Medulla oblongata (tissue), 1 donor: Measurements from ENCODE around the gene RPL19.
A peak's percentile ranks its signal among the peaks of the same experiment; 100 is the strongest.

Experiments used
- DNase-seq: peaks from one replicate; pipeline ENCODE4 v3.0.0-alpha.2; 2015; ENCODE audit errors: extremely low spot score

Gene RPL19

DNA sequence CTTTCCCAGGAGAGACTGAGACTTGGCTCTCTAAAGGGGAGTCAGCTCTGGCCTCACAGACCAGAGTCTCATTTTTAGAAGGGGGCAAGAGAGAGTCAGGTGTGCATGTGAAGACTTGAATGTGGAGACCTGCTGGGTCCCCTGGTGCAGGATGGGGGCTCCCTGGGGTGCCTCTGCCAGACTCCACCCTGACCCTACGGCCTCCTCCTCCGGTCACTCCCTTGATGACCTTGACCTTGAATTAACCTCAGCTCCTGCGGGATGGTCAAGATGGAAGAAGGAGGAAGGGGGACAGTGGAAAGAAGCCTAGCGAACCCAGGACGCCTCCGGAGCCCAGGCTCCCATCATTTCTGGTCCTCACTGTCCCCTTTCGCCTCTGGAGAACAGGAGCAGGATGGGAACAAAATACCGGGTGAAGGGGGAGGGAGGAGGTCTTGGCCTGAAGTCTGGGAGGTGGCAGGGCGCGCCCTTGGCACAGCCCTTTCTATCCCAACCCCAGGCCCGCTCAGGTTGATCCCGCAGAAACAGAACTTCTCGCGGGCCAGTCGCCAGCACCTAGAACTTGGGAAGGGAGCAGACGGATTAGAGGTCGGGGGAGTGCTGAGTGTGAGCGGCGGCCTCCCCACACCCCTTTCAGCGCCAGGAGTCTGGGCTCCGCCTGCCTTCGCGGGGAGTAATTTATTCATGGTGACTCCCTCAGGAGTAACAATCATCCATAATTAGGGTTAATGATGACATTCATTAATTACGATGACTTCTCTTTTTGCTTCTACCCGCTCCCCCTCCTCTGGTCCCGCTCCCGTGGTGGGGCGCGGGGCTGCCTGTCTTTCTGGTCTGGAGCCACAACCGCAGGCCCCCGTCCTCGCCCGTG, 24.1 kb downstream of the RPL19 start:
- DNase-seq: no peak

DNA sequence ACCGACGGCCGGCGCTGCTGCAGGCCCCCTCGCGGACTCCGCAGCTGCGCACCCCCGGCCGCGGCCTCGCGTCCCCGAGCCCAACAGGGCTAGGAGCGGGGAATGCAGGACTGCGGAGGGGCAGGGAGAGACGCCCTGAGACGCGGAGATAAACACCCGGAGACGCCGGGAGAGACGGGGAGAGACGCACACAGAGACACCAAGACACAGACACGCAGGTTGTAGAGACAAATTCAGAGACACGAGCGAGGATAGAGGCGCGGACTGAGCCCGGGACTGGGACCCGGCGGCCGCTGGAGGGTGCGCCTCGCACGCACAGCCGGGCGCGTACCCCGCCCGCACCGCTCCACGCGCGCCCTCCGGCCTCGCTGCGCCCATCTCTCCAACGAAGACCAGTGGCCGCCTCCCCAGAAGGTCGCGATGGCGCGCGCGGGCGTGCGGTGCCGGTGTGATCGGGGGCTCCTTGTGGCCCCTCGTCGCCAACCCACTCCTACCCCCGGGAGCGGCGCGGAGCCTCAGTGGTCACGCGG, 24.8 kb downstream of the RPL19 start:
- no peak for DNase-seq

DNA sequence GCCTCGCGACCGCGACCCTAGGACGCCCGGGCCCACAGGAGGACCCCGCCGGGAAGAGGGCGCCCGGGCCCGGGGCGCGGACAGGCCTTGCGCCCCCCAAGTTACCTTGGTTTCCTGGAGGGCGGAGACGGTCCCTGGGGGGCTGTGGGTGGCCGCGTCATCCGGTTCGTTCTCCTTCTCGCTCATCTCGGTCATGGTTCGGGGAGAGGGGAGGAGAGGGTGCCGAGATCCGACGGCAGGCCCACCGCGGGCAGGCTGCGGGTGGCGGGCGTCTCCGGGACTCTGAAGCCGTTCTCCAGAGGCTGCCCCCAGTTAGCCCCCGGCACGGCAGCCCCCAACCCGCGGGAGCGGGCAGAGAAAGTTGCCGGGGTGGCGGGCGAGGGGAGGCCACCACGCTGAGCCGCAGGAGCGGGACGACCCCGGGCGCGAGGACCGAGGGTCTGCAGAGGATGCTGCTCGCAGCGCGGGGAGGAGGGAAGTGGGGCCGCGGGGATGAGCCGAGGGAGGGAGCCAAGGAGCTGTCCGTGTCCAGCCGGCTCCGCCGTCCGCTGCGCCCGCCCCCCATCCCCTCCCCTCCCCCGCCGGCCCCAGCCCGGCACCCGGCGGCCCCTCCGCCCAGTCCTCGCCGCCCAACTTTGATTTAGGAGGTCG, 25.4 kb downstream of the RPL19 start, which contains the start of gene STAC2:
Gene STAC2 (minus strand): TSS at position 638 of the 651 bp plus-strand sequence. CDS start 443 bp downstream, at position 195.
- no peak for DNase-seq

DNA sequence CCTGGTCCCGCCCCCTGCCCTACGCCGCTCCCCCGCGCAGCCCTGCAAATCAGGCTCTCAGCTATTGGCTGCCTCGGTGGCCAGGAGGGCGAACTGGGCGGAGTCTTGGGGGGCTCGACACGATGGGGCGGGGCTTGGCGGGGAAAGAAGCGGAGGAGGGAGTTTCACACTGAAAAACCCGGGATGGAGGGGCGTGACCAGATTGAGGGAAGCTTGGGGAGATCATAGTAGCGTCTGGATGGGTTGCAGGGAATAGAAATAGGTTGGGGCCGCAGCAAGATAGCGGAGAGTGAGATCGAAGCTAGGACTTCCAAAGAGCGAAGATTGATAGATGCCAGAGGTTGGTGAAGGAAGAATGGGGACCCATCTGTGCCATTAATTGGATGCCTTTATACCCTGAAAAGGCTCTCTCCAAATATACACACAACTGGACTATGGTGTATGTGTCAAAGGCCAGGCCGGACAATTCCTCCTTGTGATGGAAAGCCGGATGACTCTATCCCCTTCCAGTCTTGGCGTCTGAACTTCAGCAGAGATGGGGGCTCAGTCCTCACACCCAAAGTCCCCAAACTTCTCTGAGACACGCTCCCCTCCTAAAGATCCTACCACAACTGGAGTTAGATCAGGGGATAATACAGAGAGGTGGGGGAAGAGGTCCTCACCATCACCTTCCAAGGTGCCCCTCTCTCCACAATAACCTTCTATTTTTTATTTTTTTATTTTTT, 26.0 kb downstream of the RPL19 start:
- DNase-seq: peak; percentile 21

DNA sequence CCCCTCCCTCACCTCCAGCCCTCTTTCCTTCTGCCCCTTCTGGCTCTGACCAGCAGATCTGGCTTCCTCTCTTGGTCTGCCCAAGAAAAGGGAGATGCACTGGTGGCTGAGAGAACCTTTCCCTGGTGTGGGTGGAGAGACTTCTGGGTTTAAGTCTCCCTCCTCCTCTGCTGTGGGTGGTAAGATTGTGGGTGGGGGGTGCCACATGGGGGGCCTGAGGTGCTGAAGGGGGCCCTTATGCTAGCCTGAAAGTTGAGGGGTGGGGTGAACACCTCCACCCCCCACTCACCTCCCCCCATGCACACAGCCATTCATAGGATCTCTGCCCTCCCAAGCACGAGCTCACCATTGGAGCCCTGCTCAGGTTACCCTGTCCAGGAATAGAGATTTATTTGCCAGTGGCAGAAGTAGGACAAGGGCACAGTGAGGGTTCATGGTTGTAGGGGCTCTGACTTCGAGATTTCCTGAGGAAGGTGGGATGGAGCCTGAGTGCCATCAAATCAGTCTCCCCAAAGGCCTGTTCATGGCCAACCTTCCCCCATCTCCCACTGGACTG, 27.4 kb downstream of the RPL19 start:
- DNase-seq: no peak

DNA sequence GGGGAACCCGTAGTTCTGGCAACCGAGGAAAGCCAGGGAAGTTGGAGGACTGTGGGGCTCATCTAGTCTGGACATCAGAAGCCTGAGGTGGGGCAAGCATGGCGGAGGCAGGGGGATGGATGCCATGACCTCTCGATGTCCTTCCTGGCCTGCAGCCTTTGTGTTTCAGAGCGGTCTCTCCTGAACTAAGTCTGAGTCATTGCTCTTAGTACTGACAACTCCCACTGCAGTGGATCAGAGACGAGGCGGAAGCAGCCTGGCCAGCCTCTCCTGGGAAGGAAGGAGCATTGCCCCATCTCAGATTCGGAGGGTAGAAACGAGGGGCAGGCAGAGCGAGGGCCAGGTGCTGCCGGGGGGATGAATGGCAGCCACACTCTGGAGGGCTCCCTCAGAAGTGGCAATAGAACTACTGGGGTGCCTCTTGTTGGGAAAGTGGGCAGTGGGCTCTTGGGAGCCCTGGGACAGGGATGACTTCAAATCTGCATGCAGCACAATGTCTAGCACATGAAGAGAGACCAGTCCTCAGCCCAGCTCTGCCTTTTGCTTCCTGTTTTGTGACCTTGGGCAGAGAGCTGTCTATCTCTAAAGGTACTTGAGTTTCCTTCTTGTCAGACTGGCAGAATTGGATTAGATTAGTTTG, 29.3 kb downstream of the RPL19 start:
- DNase-seq: no peak

DNA sequence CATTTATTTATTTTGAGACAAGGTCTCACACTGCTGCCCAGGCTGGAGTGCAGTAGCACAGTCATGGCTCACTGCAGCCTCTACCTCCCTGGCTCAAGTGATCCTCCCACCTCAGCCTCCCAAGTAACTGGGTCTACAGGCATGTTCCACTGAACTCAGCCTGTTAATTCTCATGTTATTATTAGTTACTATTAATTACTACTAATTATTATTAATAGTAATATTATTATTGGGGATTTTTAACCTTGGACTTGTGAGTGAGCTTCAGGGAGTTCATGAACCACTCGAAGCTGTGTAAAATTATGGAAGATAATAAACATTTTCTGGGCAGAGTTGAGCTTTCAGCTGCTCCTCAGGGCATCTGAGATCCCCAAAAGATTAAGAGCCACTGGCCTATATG, 30.3 kb downstream of the RPL19 start:
- no peak for DNase-seq

DNA sequence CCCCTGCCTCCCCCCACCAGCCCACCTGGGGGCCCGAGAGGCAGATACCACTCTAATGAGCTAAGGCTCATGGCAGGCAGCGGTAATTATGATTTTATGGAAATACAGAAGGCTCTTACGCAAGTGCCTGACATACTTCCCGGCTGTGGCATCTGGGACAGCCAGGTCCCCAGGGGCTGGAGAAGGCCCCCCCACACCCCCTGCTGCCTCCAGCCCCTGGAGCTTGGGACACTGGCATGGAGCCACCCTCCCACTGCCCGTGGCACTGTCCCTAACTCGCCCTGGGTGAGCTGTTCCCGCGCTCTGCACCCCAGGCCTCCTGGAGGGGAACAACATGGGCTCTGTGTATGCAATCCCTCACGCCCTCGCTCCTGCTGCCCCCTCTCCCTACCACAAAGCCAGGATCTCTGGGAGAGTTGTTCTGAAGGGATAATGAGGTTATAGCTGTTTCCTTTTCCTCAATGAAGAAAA, 31.0 kb downstream of the RPL19 start:
- DNase-seq: no peak

DNA sequence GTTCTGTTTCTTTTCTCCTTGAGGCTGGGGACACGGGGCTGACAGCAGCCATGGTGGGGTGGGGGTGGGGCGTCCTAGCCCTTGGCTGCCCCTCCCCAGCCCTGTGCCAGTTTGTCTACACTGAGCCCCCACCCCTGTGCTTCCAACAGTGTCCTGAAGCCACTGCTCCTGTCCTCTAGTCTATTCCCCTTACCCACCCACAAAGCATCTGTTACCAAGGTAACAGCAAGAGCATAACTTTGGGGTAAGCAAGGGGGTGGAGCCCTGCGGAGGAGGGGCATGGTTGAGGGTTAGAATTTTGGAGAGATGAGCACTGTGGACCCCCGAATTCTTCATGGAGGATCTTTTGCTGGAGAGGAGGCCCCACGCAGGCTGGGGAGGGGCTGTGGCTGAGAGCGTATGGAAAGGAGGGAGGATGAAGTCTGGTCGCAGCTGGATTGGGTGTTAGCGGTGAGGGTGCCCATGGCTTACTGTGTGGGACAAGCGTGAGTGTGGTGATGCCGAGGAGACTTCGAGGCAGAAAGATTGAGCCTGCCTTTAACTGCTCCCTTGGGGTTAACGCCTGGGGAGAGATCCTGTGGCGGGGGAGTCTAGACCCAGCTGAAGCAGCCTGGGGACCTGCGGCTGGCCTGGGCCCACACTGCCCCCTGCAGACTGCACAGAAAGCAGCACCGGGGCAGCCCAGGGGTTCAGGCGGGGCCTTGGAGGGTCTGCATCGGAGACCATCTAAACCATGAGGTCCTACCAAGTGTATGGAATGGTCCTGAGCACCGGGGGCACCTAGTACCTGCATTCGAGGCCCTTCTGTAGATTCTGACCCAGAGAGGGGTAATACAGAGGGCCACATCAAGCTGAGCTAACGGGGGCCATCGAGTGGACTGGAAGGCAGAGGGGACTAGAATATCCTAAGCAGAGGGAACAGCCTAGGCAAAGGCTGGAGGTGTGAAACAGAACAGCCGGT, 31.8 kb downstream of the RPL19 start:
- peak; percentile 24 for DNase-seq

DNA sequence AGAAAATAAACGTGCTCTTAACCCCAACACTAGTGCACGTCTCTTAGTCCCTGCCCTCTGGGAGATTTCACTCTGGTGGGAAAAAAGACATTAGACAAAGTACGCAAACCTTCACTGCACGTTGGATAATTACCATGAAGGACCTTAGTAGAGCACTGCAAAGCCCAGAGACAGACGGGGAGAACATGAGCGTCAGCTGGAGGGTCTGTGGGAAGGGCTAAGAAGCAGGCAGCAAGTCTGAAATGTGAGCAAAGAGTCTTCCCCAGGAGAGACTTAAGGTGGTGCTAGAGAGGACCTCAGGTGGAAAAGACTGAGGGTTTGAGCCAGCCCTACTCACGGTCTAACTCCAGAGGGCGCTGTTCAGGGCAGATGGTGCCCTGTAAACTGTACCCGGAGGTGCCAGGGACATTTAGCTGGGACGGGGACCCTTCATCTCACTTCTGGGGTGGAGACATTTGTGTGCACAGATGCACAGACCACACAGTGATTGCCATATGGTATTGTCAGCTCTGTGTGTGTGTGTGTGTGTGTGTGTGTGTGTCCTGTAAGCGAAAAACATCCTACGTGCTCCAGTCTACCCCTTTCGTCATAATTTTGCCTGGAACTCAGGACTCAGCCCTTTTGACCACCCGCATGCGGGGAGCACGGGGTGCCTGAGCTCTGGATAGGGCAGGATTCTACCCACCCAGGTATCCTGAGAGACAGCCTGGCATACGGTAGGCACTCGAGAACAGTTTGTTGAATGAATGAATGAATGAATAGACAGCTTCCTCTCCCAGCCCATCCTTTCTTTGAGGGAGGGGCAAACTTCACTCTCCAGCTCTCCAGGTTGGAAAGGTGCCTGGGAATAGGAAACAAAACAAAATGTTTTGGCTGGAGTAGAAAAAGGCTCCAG, 35.7 kb downstream of the RPL19 start:
- no peak for DNase-seq

DNA sequence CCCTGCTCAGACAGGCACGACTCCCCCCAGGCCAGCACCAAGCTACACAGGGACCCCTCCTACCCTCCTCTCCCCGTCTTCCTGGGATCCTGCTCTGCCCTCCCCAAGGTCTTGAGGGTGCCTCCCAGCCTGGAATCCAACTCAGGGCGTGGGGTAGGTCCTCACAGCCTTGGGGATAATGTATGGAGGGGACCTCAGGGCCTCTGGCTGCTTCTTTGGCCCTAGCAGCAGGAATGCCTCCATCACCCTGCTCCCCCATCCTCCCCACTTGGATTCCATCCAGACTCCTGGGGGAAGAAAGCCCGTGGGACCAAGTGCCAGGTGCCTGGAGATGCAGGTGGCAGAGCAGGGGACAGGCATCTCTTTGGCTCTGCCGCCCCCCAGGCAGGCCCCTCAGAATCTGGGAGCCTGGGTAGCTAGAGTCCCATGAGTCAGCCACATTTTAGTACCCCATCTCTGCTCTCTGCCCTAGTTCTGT, 36.4 kb downstream of the RPL19 start:
- no peak for DNase-seq

DNA sequence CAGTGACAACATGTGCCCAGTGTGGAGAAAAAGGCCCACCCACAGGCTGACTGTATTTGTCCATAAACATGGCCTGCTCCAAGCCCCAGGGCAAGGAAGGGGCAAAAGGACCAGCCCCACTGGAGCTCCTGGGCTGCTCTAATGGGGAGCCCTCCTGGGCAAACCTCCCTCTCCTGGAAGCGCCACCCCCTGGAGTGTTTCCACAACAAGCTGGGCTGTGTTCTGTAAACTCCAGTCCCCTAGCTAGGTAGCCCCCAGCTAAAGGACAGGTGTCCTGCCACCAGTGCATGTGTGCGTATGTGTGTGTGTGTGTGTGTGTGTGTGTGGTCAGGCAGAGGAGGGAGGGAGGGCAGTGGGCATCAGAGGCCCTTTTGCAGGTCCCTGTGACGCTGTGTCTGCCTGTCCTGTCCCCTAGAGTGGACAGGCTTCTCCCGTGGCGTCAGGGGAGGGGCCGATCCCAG, 36.9 kb downstream of the RPL19 start:
- DNase-seq: no peak

DNA sequence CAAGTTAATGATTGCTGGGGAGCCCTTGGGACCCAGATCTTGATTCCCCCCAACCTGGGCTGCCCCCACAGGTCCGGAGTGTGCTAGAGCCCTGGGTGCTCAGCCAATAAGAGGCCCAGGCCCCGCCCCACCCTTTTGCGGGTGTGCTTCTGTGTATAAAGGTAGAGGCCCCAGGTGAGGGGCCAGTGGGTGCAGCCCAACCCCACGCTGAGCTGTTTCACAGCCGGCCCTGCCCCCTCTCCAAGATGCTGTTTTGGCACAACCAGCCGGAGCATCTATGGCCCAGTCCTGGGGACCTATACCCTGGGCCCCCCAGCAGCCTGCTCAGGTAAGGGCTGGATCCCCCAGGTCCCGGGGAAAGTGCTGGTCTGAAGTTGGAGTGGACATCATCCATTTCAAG, 37.5 kb downstream of the RPL19 start:
- DNase-seq: no peak

DNA sequence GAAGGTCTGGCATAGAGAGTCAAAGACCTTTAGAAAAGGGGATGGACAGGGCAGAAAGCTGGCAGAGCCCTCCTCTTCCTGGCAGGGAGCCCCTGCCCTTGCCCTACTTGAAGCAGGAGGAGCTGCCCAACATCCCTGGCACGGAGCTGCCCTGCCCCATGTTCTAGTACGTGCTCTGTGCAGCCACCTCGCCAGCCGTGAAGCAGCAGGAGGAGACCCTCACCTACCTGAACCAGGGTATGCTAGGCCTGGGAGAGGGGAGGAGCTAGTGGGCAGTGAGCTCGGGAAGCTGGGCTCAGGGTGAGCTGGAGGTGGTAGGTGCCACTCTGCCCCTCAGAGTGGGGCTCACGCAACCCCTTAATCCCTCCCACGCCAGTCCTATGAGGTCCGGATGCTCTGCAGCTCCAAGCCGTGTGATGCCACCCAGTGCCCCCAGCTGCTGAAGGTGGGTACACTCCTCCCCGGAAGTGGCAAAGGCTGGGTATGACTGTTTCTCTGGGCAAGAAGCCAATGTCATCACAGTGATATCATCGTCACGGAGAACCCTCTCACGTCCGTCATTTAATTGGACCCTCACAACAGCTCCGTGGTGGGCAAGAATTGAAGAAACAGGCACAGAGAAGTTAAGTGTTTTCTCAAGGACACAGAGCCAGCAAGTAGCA, 38.4 kb downstream of the RPL19 start:
- no peak for DNase-seq

DNA sequence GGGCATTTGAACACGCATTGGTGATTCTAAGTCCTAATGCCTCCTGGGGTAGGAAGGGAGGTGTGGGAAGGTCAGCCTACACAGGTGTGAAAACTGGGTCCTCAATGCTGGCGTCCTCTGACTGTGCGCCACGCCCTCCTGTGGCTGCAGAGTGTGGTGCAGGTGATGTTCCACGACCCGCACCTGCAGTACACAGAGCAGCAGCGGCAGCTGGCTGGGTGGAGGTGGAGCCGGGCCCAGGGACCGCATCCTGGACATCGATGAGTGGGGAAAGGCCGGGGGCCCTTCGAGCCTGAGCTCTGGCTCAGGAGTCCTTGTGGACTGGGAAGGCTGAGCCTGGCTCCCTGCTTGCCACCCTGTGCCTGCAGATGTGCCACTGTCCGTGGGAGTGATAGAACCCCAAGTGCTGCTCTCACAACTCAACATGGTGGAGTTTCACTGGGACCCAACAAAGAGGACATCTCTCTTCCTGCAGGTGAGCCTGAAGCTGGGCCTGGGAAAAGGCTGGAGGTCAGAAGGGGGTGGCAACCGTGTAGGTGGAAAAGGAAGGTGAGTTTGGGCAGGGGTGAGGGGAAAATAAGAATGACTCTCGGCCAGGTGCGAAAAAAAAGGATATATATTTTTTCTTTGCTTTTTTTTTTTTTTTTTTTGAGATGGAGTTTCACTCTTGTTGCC, 39.7 kb downstream of the RPL19 start:
- DNase-seq: no peak

DNA sequence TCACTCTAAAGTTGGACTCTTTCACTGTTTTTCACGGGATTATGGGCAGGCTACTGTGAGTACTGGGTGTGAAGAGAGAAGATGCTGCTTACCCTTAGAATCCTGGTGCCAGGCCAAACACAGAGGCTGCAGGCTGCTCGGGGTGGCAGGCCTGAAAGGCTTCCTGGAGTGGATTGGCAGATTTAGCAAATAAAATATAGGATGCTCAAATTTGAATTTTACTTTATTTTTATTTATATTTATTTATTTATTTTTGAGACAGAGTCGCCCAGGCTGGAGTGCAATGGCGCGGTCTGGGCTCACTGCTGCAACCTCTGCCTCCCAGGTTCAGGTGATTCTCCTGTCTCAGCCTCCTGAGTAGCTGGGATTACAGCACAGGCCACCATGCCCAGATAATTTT, 40.5 kb downstream of the RPL19 start:
- no peak for DNase-seq

DNA sequence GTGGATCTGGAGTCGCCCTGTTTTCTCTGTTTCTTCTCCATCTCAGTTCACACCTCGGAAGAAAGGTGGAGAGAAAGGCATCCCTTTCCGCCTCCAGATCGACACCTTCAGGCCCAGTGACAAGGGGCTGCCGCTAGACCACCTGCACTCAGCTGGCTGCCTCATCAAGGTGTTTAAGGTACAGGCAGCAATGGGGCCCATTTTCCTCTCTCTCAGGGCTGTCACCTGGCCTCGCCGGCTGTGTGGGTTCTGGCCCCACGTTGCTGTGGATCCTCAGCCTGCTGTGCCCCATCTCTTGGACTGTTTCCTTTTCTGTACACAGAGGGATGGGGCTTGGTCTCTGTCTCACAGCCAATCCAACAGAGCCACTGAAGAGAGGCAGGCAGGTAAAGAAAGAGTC, 43.1 kb downstream of the RPL19 start:
- no peak for DNase-seq
